OCI-LY1 (cell line): ENCODE results near the gene CBX1.
"Not testable (repeated sequence)": the region's sequence is repeated elsewhere in the genome, so short reads cannot be mapped to it uniquely, and the experiment has no call there.

Experiments used
- EZH2 ChIP-seq: fragments of 200-600 bp; sonication (generic), shearing (Covaris generic); IDR thresholded peaks from 2 replicates; pipeline ENCODE4 v1.8.0; 2017; ENCODE audit warnings: borderline replicate concordance, mixed run types, mild to moderate bottlenecking, antibody characterized with exemption, low read length, moderate library complexity, mixed read lengths
- TF ChIP-seq, protein P1 (sequence below): fragments of 200-600 bp; sonication (generic), shearing (Covaris generic); IDR thresholded peaks from 2 replicates; pipeline ENCODE4 v1.5.1; 2017; ENCODE audit warnings: mild to moderate bottlenecking, antibody characterized with exemption, low read length, moderate library complexity, mixed read lengths

DNA sequence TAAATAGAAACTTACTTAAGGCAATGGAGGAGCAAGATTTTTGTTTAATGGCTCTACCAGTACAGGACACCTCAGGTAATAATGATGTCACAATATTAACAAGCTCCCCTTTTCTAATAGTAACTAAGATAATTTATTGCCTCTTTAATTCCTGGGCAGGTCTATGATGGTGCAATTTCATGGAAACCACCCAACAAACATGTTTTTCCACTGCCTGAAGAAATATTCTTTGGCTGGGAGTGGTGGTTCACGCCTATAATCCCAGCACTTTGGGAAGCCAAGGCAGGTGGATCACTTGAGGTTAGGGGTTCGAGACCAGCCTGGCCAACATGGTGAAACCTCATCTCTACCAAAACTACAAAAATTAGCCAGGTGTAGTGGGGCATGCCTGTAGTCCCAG lies 33.5 kb downstream of the CBX1 start:
- TF ChIP-seq, protein P1, sequence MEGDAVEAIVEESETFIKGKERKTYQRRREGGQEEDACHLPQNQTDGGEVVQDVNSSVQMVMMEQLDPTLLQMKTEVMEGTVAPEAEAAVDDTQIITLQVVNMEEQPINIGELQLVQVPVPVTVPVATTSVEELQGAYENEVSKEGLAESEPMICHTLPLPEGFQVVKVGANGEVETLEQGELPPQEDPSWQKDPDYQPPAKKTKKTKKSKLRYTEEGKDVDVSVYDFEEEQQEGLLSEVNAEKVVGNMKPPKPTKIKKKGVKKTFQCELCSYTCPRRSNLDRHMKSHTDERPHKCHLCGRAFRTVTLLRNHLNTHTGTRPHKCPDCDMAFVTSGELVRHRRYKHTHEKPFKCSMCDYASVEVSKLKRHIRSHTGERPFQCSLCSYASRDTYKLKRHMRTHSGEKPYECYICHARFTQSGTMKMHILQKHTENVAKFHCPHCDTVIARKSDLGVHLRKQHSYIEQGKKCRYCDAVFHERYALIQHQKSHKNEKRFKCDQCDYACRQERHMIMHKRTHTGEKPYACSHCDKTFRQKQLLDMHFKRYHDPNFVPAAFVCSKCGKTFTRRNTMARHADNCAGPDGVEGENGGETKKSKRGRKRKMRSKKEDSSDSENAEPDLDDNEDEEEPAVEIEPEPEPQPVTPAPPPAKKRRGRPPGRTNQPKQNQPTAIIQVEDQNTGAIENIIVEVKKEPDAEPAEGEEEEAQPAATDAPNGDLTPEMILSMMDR, result not testable (repeated sequence)
- TF ChIP-seq EZH2, result not testable (repeated sequence)
